Astrocyte of the cerebellum (primary cell): ENCODE measurements around the gene MAGI1.
"Not testable (repeated sequence)": the region's sequence is repeated elsewhere in the genome, so short reads cannot be mapped to it uniquely, and the experiment has no call there.

Experiments
- DNase-seq: peaks from one replicate; pipeline ENCODE4 v3.0.0-alpha.2; 2011; ENCODE audit warnings: low read depth
- H3K4me3 ChIP-seq: 2 replicates; pipeline ENCODE4 v1.5.1; 2011; ENCODE audit warnings: mild to moderate bottlenecking, low read depth, low read length, moderate library complexity
- in situ Hi-C: cut with HindIII; loops from 2 replicates; pipeline ENCODE4 v1.10.0; 2017; ENCODE audit warnings: low sequenced_read_pairs
- TF ChIP-seq, protein P1 (sequence below): IDR thresholded peaks from 2 replicates; pipeline ENCODE4 v1.5.1; 2012; ENCODE audit warnings: low read length, low read depth, moderate library complexity, mild to moderate bottlenecking; ENCODE audit errors: missing control alignments

MAGI1 gene

DNA sequence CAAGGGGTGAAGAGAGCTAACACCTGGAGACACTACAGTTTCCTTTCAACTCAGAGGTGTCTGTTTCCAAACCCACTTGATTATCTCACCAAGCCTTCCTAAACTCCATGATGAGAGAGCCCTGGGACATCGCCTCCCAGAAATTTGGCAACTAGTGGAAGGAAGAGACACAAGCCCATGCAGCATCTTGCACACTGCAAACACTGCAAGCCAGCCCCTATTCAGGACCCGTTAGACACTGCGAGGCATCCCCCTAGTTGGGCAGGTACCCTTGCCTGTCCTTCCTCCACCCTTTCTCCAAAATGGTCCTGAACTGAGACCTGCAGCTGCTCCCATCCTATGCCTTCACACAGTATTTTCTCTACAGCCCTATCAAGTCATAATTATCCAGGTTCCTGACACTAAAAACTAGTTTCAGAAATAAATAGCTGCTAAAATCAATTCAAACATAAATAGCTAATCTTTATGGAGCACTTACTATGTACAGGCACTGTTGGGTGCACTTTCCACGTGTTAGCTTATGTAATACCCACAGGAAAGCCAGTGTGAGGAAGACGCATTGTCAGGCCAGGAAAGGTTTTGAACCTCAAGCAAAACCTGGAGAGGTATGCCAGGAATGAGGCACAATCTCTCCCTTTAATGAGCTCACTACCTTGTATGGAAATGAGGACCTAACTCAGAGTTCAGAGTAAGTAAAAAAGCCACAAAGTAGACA lies 2.8 kb downstream of the MAGI1 start:
- peak; percentile 23 for DNase-seq
- in situ Hi-C loops, result no loop called here
- peak overlapping the region; percentile 63 for H3K4me3 ChIP-seq
- TF ChIP-seq, protein P1, sequence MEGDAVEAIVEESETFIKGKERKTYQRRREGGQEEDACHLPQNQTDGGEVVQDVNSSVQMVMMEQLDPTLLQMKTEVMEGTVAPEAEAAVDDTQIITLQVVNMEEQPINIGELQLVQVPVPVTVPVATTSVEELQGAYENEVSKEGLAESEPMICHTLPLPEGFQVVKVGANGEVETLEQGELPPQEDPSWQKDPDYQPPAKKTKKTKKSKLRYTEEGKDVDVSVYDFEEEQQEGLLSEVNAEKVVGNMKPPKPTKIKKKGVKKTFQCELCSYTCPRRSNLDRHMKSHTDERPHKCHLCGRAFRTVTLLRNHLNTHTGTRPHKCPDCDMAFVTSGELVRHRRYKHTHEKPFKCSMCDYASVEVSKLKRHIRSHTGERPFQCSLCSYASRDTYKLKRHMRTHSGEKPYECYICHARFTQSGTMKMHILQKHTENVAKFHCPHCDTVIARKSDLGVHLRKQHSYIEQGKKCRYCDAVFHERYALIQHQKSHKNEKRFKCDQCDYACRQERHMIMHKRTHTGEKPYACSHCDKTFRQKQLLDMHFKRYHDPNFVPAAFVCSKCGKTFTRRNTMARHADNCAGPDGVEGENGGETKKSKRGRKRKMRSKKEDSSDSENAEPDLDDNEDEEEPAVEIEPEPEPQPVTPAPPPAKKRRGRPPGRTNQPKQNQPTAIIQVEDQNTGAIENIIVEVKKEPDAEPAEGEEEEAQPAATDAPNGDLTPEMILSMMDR, result no peak

DNA sequence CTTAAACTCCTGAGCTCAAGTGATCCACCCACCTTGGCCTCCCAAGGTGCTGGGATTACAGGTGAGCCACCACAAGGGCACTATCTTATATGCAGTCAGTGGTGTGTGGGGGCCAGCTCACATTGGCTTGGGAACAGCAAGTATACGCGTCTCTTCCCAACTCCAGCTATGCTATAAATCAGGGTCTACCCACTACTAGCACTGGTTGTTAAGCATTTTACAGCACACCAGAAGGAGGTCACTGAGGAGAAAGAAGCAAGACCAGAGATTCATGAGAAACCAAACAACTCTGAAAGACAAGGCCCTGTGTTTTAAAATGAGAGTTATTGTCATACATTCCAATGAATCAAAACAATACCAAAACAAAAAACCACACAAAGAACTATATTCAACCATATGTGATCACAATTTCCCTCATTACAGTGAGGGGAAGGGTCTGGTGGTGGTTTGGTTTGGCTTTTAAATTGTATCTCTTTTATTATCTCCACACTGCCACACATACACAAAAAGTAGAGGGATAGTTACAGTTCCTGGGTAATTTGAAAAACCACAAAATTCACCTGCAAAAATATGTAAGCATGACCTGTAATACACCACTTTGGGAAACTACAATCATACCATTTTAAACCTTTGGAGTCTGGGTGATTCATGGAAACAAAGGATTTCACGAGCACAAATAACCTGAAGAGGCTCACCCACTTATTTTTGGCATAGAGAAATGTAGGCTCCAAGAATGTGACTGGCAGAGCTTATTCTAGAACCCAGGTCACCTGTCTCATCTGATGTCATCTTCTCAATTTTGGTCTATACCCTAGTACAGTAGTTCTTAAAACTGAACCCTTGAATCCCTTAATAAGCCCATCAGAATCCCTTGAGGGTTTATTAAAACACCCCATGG lies 5.2 kb downstream of the MAGI1 start:
- DNase-seq, result peak; percentile 19
- in situ Hi-C loops, result no loop called here
- TF ChIP-seq, protein P1, result no peak
- H3K4me3 ChIP-seq, result no peak overlapping the region

DNA sequence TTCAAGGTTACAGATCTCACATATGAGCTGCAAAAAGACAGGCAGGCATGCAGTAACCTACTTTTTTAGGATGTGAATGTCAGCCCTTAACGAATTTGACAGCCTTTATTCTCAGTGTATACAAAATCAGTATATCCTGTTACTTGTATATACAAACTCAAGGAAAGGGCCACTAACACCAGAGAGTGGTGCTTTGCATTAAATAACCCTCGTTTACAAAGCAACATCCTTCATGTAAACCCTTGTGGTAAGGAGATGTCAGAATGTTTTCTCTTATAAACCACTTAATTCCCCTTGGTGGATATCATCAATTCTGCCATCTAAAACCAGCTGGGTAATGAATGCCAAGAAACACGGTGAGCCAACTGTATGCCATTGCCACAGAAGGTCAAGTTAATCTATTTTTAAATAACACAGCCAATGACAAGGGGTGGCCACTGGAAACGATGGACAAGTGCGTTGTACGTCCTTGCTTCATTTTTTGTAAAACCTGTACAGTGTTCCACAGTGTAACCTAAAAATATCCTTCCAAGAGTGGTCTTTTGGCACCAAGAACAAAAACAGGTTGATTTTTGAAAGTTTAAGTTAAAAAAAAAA lies 7.5 kb downstream of the MAGI1 start:
- no peak overlapping the region for H3K4me3 ChIP-seq

DNA sequence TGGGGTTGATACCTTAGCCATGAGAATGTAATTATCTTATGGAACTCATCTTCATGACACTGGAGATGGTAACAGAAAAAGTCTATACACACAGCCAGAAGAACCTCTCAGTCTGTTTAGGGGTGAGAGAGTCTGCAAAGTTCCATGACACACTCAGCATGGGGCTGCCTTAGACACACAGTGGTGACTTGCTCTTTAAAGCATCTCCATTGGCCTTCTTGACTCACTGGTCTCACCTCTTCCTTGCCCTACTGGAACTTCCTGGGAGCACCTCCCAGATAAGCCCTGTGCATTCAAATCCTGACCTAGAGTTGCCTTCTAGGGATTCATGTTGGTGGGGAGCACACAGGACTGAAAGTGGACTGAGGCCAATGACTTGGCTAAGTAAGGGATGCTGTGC lies 9.3 kb downstream of the MAGI1 start:
- in situ Hi-C loops, result no loop called here
- no peak for DNase-seq
- H3K4me3 ChIP-seq, result no peak overlapping the region
- TF ChIP-seq, protein P1, result no peak

More for the DNA sequence above, 7.5 kb downstream of the MAGI1 start:
- in situ Hi-C loops, result no loop called here
- TF ChIP-seq, protein P1, result no peak
- no peak for DNase-seq

DNA sequence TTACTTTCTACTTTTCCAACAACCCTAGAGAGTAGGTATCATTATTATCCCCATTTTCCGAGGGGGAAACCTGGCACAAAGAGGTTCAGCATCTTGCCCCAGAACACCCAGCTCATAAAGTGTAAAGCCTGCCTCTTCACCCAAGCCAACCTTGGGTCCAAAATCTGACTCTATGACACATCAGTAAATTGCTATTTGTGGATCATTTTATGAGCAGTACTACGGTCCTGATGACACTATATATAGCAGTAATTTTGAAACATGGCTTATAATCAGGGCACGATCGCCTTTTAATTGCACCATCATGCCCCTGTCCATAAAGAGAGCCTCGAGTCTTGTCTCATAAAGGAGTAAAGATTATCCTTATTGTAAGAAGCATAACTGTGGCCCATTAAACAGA lies 9.7 kb downstream of the MAGI1 start:
- in situ Hi-C loops, result no loop called here
- TF ChIP-seq, protein P1, result no peak
- no peak for DNase-seq
- H3K4me3 ChIP-seq, result no peak overlapping the region

DNA sequence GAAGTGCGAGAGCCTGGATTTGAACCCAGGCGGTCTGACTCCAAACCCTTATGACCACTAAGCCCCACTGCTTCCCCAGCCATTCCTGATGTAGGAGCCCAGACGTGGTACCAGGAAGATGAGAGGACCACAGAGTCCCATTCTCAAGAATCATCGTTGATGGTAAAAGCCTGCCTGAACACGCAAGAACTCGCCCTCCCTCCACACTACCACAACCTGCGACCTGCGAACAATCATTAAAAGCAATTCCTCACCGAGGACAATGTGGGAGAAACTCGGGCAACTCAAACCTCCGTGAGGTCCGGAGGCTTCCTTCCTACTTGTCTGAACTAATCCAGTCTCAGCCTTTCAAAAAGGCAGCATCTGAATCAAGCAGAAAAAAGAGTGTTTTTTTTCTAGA lies 10.3 kb downstream of the MAGI1 start:
- in situ Hi-C loops, result no loop called here

DNA sequence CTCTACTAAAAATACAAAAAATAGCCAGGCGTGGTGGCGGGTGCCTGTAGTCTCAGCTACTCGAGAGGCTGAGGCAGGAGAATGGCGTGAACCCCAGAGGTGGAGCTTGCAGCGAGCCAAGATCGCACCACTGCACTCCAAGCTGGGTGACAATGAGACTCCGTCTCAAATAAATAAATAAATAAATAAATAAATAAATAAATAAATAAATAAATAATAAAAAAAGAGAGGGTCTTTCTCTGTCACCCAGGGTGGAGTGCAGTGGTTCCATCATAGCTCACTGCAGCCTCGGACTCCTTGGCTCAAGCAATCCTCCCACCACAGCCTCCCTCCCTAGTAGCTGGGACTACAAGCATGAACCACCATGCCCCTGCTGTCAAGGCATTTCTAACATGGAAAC lies 11.6 kb downstream of the MAGI1 start:
- H3K4me3 ChIP-seq, in situ Hi-C loops, DNase-seq: not testable (repeated sequence)

More for the DNA sequence above, 10.3 kb downstream of the MAGI1 start:
- no peak for DNase-seq
- no peak overlapping the region for H3K4me3 ChIP-seq
- TF ChIP-seq, protein P1, result no peak
